Measurements from ENCODE around the gene RRM1. TPM values are rescaled to one million over a fixed set of nuclear protein-coding genes. Genes with fewer than 3 reads are reported as not detected.

The RRM1 gene
- total RNA-seq, 1 experiment from 2014 or later = 138 TPM

GRCh38 chr11:4090258-4090657 lies 4.3 kb upstream of the RRM1 start:
- no CpG with 5 or more reads among the region's 2 CpGs for WGBS (ENCODE audit: extremely low coverage, insufficient read length, low lambda C conversion rate)
- H2BK12ac ChIP-seq (ENCODE audit: insufficient read length, low read depth, low read length) = no peak overlapping the region
- no peak overlapping the region for H3K18ac ChIP-seq (ENCODE audit: insufficient read length, low read depth, low read length)
- H2AFZ ChIP-seq (ENCODE audit: low read length) = no peak overlapping the region
- Mint-ChIP-seq H3K27ac (no peak overlapping the region; a peak in 1 of 7 replicates), H3K9me3 (no peaks in the 10 kb centered on the region), H3K27me3 (ENCODE audit: low read depth) (no peaks in the 10 kb centered on the region), H3K4me3 (no peak overlapping the region), H3K36me3 (ENCODE audit: insufficient read depth in 1 of 3, low read depth in 3 of 3) (peaks cover 0 to 4% (median 0%) of the 10 kb centered on the region in 3 experiments; a peak in 2 of 7 replicates), H3K4me1 (peaks cover 4 to 8% of the 10 kb centered on the region in 2 experiments; a peak in 3 of 4 replicates)
- H3K4me2 ChIP-seq (ENCODE audit: insufficient read depth, insufficient read length, low read length) = no peak overlapping the region
- H3K9me3 ChIP-seq (ENCODE audit: control insufficient read depth, low read depth, low read length) = no peaks in the 10 kb centered on the region
- no peak overlapping the region for H4K8ac ChIP-seq (replicated peaks; ENCODE audit: insufficient read length, low read depth, low read length)
- H2BK5ac ChIP-seq (ENCODE audit: insufficient read length, low read length) = no peak overlapping the region
- H4K20me1 ChIP-seq (ENCODE audit: control insufficient read depth, insufficient read depth, insufficient read length) = no peaks in the 10 kb centered on the region
- no peak overlapping the region for H3K4ac ChIP-seq (ENCODE audit: low read depth, low read length)
- no peak overlapping the region for H2AK5ac ChIP-seq (ENCODE audit: insufficient read length, low read length)
- no peak overlapping the region for H2BK20ac ChIP-seq (ENCODE audit: low read depth, low read length, poor library complexity, severe bottlenecking)
- no peak overlapping the region for H3K14ac ChIP-seq (ENCODE audit: insufficient read depth, low read length)
- DNase-seq = no peak
- H3K79me2 ChIP-seq (ENCODE audit: insufficient read depth, low read length) = no peaks in the 10 kb centered on the region
- no peak overlapping the region for H2BK15ac ChIP-seq (ENCODE audit: low read depth, low read length)
- no peak overlapping the region for H3K56ac ChIP-seq (ENCODE audit: insufficient read length, low read depth, low read length)
- no peaks in the 10 kb centered on the region for H3K4me1 ChIP-seq (ENCODE audit: insufficient read depth, low read length)
- no peak overlapping the region for H2BK120ac ChIP-seq (ENCODE audit: low read depth, low read length, poor library complexity, severe bottlenecking)
- no peak overlapping the region for H3T11ph ChIP-seq (ENCODE audit: low read length)
- H3K23me2 ChIP-seq (ENCODE audit: insufficient read length, low read depth, low read length, poor library complexity, severe bottlenecking) = peaks cover 5% of the 10 kb centered on the region
- H3K9ac ChIP-seq (ENCODE audit: extremely low read depth, insufficient read length, low read length) = no peak overlapping the region
- H4K91ac ChIP-seq (ENCODE audit: insufficient read length, low read depth, low read length) = no peak overlapping the region
- H3K23ac ChIP-seq (ENCODE audit: insufficient read length, low read depth, low read length) = no peak overlapping the region
- H3K27ac ChIP-seq (ENCODE audit: insufficient read length, low read depth, low read length) = no peak overlapping the region
- H4K5ac ChIP-seq (ENCODE audit: insufficient read length, low read depth, low read length) = no peak overlapping the region
- no peak for TF ChIP-seq CTCF (conservative IDR thresholded peaks at IDR 0.05)
- H3K27me3 ChIP-seq (ENCODE audit: insufficient read depth, low read length) = no peaks in the 10 kb centered on the region
- no peaks in the 10 kb centered on the region for H3K79me1 ChIP-seq (ENCODE audit: insufficient read depth, low read depth, low read length, poor library complexity, severe bottlenecking)
